NT2/D1 (cell line): ENCODE measurements around the gene SMS.

Experiments
- SUZ12 ChIP-seq: IDR thresholded peaks from 2 replicates; pipeline ENCODE4 v1.6.1; 2011; ENCODE audit not compliant: insufficient read length, insufficient read depth; ENCODE audit errors: extremely low read depth
- YY1 ChIP-seq: IDR thresholded peaks from 2 replicates; pipeline ENCODE4 v1.6.1; 2011; ENCODE audit not compliant: insufficient read length, insufficient read depth

DNA sequence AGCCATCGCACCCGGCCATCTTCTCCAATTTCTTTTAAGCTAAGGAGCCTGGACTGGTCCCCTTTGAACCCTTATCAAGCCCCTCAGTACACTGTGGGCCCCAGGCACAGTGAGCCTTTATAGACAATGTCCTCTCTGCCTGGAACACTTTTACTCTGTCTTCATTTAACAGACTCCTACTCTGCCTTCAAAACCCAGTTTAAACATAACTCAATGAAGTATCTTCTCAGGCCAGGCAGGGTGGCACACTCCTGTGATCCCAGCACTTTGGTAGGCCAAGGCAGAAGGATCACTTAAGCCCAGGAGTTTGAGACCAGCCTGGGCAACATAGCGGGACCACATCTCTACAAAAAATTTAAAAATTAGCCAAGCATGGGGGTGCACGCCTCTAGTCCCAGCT, 27.5 kb upstream of the SMS start:
- TF ChIP-seq YY1 = no peak
- TF ChIP-seq SUZ12 = no peak
